ENCODE results near the gene SLITRK3.

SLITRK3 gene

DNA sequence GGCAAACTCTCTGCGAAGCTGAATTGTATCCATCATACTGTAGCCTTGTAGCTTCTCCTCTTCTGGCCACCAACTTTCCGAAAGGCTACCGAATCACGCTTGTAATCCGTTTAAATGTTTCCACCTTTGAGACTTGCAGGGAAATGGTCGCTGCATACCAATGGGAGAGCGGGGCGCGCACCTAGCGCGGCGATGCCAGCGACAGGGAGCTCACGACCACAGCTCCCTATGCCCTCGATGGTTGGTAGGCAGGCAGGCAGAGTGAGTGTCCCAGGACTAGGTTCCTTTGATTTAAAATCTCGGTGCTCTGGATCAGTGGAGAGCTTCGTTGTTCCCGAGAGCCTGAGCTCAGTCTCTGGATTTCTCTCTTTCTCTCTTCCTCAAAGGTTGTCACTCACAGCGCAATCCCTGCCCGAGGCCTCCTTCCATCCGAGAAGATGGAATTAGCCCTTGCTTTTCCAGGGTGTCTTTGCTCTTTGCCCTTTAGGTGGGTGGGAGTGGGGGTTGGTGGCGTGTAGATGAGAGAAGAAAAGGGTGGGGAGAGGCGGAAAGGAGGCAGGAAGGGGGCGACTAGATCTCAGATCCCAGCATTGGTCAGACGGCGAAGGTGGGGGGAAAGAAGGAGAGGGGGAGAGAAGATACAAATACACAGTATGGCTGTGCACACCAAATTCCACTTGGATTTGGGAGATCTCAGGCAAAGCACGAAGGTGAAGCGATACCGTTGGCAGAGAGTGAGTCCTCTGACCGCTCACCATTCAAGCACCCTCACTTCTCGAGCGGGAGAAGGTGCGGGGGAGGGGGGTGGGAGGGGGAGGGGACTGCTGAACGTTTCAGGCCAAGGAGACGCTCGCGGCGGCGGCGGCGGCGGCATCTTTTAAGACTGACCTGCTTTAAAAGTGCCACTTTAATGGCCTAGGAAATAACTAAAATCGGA, at the start of gene SLITRK3:
Gene SLITRK3, minus strand, starts transcription at position 745 of the 937 bp plus-strand sequence. CDS start 5,554 bp downstream, outside the sequence.
- DNase-seq (ENCODE audit: low read depth, low spot score), result peak; percentile 7

- no peak for DNase-seq (ENCODE audit: low read depth, low spot score)
Observed at GRCh38 chr3:165243597-165243996, 47.4 kb upstream of the SLITRK3 start.

- DNase-seq (ENCODE audit: low read depth, low spot score), result peak; percentile 16
Observed at GRCh38 chr3:165233501-165234195, 37.5 kb upstream of the SLITRK3 start.

GRCh38 chr3:165225604-165226003, 29.4 kb upstream of the SLITRK3 start:
- DNase-seq (ENCODE audit: low read depth, low spot score), result no peak

DNA sequence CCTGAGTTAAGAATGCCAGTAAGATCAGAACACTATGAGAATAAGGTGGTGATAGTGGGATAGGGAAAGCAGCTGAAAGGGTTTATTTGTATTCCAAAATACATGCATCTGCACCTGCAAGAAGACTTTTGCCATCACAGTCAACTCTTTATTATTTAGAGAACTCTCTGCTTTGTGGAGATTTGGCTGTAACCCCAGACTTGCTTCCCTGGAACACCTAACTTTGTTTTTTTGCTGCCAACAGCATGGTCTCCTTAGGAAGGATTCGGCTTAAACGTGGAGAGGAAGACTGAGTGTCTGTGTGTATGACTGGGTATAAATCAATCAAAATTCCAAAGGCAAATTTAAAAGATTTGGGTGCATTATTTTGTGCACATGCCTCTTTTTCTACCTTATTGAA, 21.6 kb upstream of the SLITRK3 start:
- no peak for DNase-seq (ENCODE audit: low read depth, low spot score)

- DNase-seq (ENCODE audit: low read depth, low spot score), result no peak
Observed at GRCh38 chr3:165212580-165212979, 16.4 kb upstream of the SLITRK3 start.

- DNase-seq (ENCODE audit: low read depth, low spot score), result no peak
Observed at GRCh38 chr3:165211721-165212120, 15.5 kb upstream of the SLITRK3 start.

- no peak for DNase-seq (ENCODE audit: low read depth, low spot score)
Observed at GRCh38 chr3:165210727-165211126, 14.5 kb upstream of the SLITRK3 start.

- DNase-seq (ENCODE audit: low read depth, low spot score), result no peak
Observed at GRCh38 chr3:165210132-165210531, 13.9 kb upstream of the SLITRK3 start.

- DNase-seq (ENCODE audit: low read depth, low spot score), result peak; percentile 91
Observed at GRCh38 chr3:165206454-165207266, 10.5 kb upstream of the SLITRK3 start.

DNA sequence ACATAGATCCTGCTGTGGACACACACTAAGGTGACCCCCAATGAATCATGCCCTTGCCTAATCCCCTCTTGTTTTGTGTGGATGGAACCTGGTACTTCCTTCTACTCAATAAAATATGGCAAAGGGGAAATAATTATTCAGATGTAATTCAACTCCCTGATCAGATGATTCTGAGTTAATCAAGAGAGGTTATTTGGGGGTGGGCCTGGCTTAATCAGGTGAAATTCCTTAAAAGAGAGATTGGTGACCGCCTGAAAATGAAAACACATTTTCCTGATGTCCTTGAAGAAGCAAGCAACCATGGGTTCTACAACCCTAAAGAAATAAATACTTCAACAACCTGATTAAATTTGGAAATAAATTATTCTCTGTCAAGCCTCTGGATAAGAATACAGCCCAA, 8.3 kb upstream of the SLITRK3 start:
- no peak for DNase-seq (ENCODE audit: low read depth, low spot score)

DNA sequence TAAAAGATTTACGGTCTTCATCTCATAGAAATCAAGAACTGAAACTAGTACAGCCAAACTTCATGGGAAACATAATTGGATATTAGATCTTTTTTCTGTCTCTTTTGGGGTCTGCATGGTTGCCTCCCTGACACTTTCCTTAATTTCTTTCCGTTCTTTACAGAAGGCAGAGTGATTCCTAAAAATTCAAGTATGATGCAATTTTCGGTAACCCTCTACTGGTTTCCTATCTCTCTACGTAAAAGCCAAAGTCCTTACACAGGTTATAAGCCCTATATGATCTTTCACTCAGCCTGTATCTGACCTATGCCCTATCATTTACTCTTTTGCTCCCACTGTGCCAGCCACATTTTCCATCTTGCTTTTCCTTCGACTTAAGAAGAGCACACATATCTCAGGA, 6.8 kb upstream of the SLITRK3 start:
- DNase-seq (ENCODE audit: low read depth, low spot score), result no peak

DNA sequence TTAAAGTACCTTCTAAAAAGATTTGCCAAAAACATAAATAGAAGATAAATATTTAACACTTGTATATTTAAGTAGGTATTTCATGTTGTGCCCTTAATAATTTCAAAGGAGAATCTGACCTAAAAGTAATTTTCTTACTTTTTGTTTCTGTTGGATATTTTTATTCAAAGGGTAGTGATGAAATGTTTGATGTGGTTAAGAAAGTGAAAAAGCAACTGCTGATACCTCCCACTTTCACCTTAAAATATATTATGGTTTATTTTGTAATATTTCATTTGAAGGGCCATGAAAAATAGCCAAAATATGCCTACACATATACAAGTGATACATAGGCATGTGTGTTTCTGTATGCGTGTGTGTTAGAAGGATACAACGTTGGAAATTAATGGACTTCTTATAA, 5.8 kb upstream of the SLITRK3 start:
- DNase-seq (ENCODE audit: low read depth, low spot score), result no peak

GRCh38 chr3:165197481-165197800, 1.3 kb upstream of the SLITRK3 start:
- no peak for DNase-seq (ENCODE audit: low read depth, low spot score)

DNA sequence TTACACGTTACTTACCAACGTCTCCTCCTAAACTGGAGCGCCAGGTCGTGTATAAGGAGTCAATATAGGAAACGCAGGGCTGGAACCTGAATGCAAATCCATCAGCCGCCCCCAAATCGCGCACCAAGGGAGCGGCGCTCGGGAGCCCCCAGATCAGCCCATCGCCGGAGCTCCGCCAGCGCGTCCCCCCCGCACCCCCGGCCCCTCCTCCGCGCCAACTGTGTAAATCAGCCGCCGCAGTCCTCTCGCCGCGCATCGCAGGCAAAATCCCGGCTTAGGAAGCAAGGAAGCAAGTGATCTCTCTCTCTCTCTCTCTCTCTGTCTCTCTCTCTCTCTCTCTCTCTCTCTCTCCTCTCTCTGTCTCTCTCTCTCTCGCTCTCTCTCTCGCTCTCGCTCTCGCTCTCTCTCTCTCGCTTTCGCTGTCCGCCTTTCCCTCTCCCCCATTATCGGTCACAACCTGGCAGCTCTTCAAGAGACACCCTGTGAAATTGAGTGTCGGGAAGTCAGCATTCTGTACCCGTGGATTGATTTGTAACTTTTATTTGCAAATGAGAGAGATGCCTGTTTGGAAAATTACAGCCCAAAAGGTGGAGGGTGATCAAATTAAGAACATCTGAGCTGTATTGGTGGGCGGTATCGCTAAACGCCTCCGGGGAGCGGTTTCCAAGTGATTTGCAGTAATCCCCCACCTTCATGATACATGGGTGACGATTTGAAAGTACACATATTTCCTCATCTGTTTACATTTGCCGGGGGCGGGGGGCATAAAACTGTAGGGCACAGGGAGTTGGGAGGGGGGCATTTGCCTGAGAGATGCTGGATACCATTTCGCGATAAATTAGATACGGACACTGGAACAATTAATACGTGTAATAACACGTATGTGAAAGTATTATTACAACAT, 645 bp upstream of the SLITRK3 start:
- peak; percentile 14 for DNase-seq (ENCODE audit: low read depth, low spot score)

DNA sequence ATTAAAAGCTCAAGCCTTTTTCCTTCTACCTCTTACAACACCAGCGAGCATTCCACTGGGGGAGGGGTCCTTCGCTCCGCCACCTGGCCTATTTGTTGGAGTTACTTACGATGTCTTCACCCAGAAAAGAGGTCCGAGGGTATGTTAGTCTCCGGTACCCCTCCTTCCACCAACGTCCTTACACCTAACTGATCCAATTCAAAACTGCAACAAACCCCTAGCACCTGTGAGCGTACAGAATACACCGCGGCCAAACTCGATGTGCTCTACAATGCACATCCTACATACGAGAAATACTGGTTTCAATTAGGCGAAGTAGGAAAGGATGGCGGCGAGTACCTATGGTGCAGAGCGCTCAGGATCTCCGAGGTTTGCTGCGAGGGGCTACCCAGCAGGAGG, 944 bp downstream of the SLITRK3 start:
- peak; percentile 3 for DNase-seq (ENCODE audit: low read depth, low spot score)

DNA sequence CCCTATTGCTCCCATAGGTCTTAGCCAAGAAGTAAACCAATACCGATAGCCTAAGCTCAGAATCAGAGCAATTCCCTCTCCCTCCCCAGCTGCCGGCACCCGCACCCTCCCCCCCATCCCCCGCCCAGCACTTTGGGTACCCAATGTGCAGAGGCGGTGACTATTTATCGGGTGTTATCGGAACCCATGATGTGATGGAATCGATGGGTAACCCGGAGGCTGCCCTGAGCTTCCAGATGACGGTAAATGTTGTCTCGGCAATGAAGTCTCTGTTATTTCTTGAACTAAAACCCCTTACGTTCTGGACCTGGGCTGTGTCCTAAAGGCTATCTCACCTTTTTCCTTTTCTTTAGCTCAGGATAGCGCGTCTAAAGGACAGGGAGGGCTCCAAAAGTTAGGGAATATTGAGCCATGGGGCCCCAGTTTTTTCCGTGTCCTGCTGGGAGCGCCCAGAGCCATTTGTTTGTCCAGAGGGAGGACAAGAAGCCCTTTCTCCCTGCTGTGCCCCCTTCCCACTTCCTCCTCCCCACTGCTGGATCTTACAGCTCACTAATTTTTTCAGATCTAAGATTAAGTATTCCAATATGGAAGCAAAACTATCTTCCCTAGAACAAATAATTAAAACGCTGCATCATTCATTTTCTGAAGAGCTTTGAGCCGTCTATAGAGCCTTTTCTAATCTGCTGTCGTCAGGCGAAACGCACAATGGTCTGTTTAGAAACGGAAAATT, 1.5 kb downstream of the SLITRK3 start:
- no peak for DNase-seq (ENCODE audit: low read depth, low spot score)

GRCh38 chr3:165193366-165194254, 2.6 kb downstream of the SLITRK3 start:
- DNase-seq (ENCODE audit: low read depth, low spot score), result peak; percentile 9

DNA sequence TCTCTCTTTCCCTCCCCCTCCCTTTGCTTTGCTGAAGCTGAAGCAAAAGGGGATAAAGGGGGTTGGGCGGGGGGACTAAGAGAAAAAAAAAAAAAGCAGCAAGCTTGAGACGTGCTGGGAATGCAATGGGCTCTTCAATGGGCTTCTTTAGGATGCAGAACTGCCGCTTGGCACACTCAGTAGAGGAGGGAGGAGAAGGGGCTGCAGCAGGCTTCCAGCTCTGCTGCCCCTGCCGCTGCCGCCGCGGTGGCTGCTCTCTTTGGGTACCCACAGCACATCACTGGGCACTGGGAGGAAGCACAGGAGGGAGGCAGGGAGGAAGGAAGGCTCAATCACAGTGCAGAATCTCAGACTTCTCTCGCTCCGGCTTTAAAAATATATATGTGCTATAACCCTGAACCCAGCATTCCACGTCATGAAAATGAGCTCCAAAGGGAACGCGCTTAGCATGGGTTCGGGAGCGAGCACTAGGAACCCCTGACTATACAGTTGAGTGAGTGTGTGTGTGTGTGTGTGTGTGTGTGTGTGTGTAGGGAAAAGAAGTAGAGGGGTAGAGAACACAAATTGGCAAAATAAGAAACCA, 3.5 kb downstream of the SLITRK3 start:
- no peak for DNase-seq (ENCODE audit: low read depth, low spot score)
